RWPE1 (cell line): ENCODE measurements around the gene HPRT1.

Source experiments
- CTCF ChIA-PET: fragments of 350-600 bp; sonication (Branson Sonifier 250); formaldehyde crosslinking; extraction: SDS; loops from one replicate; lab custom pipeline; 2021; lab: Yijun Ruan, JAX
- POLR2A ChIA-PET: fragments of 400-600 bp; formaldehyde crosslinking; extraction: SDS; loops from one replicate; lab custom pipeline; 2020; ENCODE audit warnings: antibody characterized with exemption; ENCODE audit not compliant: low non-redundant PET; lab: Yijun Ruan, JAX
- DNase-seq: peaks from one replicate; pipeline ENCODE4 v3.0.0; 2012; ENCODE audit warnings: low spot score
- H3K27ac ChIP-seq: fragments of 450-650 bp; 2 replicates; pipeline ENCODE4 v1.5.1; 2017
- TF ChIP-seq, protein P1 (sequence below): fragments of 450-650 bp; conservative IDR thresholded peaks from 2 replicates; pipeline ENCODE4 v1.5.1; 2017; ENCODE audit warnings: low read depth, mild to moderate bottlenecking

HPRT1 gene

DNA sequence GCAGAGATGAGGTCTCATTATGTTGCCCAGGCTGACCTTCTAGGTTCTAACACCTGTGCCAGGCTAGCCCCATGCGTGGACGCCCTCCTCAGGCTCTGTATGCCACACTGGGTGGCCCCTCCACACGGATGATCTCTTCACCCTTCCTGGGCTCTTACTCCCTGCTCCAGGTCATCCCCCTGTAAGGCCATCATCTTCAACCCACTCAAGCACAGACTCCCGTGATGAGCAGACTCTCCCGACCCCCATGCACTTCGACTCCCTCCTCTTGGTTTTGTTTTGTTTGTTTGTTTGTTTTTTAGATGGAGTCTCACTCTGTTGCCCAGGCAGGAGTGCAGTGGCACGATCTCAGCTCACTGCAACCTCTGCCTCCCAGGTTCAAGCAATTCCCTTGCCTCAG lies 70.9 kb downstream of the HPRT1 start:
- ChIA-PET CTCF (no interaction called here), POLR2A (no interaction called here)
- no peak overlapping the region for H3K27ac ChIP-seq
- TF ChIP-seq, protein P1, sequence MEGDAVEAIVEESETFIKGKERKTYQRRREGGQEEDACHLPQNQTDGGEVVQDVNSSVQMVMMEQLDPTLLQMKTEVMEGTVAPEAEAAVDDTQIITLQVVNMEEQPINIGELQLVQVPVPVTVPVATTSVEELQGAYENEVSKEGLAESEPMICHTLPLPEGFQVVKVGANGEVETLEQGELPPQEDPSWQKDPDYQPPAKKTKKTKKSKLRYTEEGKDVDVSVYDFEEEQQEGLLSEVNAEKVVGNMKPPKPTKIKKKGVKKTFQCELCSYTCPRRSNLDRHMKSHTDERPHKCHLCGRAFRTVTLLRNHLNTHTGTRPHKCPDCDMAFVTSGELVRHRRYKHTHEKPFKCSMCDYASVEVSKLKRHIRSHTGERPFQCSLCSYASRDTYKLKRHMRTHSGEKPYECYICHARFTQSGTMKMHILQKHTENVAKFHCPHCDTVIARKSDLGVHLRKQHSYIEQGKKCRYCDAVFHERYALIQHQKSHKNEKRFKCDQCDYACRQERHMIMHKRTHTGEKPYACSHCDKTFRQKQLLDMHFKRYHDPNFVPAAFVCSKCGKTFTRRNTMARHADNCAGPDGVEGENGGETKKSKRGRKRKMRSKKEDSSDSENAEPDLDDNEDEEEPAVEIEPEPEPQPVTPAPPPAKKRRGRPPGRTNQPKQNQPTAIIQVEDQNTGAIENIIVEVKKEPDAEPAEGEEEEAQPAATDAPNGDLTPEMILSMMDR = no peak
- no peak for DNase-seq

DNA sequence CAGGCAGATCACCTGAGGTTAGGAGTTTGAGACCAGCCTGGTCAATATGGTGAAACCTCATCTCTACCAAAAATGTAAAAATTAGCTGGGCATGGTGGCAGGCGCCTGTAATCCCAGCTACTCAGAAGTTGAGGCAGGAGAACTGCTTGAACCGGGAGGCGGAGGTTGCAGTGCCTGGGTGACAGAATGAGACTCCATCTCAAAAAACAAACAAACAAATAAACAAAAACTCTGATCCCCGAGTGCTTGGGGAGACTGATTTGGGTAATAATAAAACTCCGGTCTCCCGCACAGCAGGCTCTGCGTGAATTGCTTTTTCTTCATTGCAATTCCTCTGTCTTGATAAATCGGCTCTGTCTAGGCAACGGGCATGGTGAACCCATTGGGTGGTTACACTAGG lies 73.4 kb downstream of the HPRT1 start:
- no peak overlapping the region for H3K27ac ChIP-seq
- CTCF ChIA-PET = no interaction called here
- TF ChIP-seq, protein P1 = no peak
- no peak for DNase-seq
- POLR2A ChIA-PET = no interaction called here

DNA sequence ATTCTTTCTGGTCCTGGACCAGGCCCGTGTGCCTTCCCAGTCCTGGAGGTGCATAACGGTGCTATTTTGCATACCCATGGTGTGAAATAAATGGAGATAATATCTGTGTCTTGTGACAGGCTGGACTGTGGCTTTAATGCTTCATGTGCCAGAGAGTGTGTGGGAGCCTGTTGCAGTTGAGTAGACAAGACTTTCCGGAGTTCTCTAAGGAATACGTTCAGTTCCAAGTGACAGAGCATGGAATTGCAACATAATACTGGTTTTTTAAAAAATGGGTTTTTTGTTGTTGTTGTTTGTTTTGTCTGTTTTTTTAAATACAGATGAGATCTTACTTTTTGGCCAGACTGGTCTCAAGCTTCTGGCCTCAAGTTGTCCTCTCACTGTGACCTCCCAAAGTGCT lies 74.0 kb downstream of the HPRT1 start:
- TF ChIP-seq, protein P1 = no peak
- H3K27ac ChIP-seq = no peak overlapping the region
- DNase-seq = no peak
- CTCF ChIA-PET = no interaction called here
- POLR2A ChIA-PET = no interaction called here

DNA sequence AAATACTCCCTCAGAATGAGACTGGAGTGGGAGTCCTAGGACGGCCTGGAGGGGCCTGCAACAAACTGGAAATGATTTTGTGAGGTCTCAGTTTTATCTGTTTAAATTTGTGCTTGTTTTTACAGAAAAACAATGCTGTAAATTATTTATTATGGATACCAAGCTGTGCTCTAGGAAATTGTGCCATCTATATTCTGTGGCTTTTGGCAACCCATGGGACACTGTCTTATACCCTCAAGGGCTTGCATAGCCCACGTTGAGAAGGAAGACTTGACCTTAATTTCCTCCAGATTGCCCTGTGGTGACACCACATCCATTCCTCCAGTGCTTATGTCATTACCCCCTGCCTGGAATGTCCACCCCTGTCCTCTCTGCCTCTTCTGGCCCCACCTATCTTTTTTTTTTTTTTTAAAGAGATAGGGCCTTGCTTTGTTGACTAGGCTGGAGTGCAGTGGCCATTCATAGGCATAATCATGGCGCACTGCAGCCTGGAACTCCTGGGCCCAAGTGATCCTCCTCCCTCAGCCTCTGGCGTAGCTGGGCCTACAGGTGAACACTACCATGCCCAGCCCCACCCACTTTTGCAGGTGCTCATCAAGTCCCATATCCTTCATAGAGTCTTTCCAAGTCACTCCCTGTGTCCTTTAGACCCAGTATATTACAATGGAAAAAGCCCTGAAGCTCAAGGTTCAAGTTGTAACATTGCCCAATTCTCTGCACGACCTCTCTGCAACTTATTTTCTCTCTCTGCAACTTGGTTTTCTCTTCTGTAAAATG lies 77.4 kb downstream of the HPRT1 start:
- CTCF ChIA-PET = no interaction called here
- POLR2A ChIA-PET = no interaction called here
- DNase-seq = no peak
- TF ChIP-seq, protein P1 = no peak
- no peak overlapping the region for H3K27ac ChIP-seq

DNA sequence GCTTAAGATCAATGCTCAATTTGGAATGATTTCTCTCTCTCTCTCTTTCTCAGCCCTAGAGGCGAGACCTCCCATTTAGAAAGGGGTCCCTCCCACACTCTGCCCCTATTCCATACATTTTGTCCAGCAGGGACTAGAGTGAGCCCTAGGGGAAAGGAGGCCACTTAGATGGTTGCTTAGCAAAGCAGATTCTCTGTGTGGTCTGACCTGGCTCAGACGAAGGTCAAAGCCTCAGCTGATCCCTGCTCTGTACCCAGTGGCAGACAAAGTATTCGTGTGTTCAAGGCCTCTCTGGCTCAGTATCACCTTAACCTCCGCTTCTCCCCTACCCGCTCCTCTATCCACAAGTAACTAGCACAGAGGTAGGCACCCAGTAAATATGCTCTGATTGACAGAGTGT lies 78.4 kb downstream of the HPRT1 start:
- no peak for DNase-seq
- CTCF ChIA-PET = interaction anchor here (0.6 kb wide), 1 partner anchor 174 kb away, joined by 3 read pairs; no protein-coding TSS in a partner anchor
- TF ChIP-seq, protein P1 = no peak
- H3K27ac ChIP-seq = no peak overlapping the region
- POLR2A ChIA-PET = no interaction called here

DNA sequence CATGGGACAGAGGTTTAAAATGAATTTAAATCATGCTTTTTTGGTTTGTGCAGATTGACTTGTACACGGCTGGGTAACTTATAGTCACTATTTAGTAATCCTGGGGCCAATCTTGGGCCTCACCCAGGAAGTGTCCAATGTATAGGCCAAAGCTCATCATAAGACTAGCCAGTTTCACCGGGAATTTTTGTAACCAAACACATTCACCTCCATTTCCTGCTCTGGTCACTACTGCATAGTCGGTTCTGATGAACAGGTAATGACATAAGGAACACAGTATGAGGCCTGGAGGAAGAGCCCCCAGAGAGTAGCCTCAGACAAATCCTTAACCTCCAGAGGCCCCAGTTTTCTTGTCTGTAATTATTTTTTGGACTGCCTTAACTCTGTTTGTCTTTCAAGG lies 81.9 kb downstream of the HPRT1 start:
- CTCF ChIA-PET = no interaction called here
- POLR2A ChIA-PET = no interaction called here
- H3K27ac ChIP-seq = peak overlapping the region; percentile 67; the same call in 1 of the 2 replicates
- DNase-seq = no peak
- TF ChIP-seq, protein P1 = no peak
